ENCODE measurements around the gene GAL3ST2. TPM values are rescaled to one million over a fixed set of nuclear protein-coding genes. Genes with fewer than 3 reads are reported as not detected.

Gene GAL3ST2
- total RNA-seq, 2 experiments from 2014 or later, result 1.1 TPM; not detected in 1

DNA sequence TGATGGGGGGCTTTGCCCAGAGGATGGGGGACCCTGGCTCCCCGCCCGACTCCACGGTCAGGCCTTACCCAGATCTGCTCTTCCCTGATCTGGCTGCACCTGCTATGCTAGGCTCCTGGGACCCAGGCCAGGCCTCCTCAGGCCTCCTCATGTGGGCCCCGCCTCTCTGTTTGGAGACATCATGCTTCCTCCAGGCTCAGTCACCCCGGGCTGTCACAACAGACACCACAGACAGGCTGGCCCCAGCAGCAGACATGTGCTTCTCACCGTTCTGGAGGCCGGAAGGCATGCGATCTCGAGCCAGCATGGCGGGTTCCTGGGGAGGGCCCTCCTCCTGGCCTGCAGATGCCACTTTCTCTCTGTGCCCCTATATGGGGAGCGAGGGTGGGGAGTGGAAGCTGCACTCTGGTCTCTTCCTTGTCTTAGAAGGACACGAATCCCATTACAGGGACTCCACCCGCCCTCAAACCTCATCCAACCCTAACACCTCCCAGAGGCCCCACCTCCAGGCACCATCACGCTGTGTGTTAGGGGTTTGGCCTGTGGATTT, 21.5 kb downstream of the GAL3ST2 start:
- Histone ChIP-seq H3K36me3 (ENCODE audit: insufficient read depth, low read length) (no peaks in the 10 kb centered on the region), H3K4me3 (ENCODE audit: low read depth, low read length, poor library complexity, severe bottlenecking) (no peak overlapping the region), H3K4me2 (ENCODE audit: low read length) (no peak overlapping the region), H3K9me3 (ENCODE audit: low read length) (no peaks in the 10 kb centered on the region), H3K79me2 (ENCODE audit: insufficient read depth, low read depth, low read length) (no peaks in the 10 kb centered on the region), H4K20me1 (ENCODE audit: insufficient read depth, low read length) (no peaks in the 10 kb centered on the region), H3K4me1 (ENCODE audit: insufficient read depth, low read length, poor library complexity, severe bottlenecking) (no peaks in the 10 kb centered on the region), H3K9me2 (ENCODE audit: insufficient read depth, low read length) (no peaks in the 10 kb centered on the region), H2AFZ (ENCODE audit: low read length) (no peak overlapping the region), H3K27ac (ENCODE audit: low read depth, low read length, poor library complexity, severe bottlenecking) (no peak overlapping the region)
- no TSS peak for BruUV-seq (replicated peaks)
- intact Hi-C loops (cut with micrococcal nuclease; ENCODE audit: unreplicated experiment), result no loop called here
- ChIA-PET CTCF (ENCODE audit: unreplicated experiment) (no interaction called here), POLR2A (interaction anchor here (0.7 kb wide), 1 partner anchor 57 kb away, joined by 3 read pairs; no protein-coding TSS in a partner anchor)
- TF ChIP-seq EZH2phosphoT487 (IDR thresholded peaks at IDR 0.05; ENCODE audit: borderline replicate concordance, low read depth, low read length), result no peak
- TF ChIP-seq, protein P1, sequence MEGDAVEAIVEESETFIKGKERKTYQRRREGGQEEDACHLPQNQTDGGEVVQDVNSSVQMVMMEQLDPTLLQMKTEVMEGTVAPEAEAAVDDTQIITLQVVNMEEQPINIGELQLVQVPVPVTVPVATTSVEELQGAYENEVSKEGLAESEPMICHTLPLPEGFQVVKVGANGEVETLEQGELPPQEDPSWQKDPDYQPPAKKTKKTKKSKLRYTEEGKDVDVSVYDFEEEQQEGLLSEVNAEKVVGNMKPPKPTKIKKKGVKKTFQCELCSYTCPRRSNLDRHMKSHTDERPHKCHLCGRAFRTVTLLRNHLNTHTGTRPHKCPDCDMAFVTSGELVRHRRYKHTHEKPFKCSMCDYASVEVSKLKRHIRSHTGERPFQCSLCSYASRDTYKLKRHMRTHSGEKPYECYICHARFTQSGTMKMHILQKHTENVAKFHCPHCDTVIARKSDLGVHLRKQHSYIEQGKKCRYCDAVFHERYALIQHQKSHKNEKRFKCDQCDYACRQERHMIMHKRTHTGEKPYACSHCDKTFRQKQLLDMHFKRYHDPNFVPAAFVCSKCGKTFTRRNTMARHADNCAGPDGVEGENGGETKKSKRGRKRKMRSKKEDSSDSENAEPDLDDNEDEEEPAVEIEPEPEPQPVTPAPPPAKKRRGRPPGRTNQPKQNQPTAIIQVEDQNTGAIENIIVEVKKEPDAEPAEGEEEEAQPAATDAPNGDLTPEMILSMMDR (conservative IDR thresholded peaks at IDR 0.05; ENCODE audit: low read length), result no peak
- no peak for DNase-seq (ENCODE audit: low spot score)

DNA sequence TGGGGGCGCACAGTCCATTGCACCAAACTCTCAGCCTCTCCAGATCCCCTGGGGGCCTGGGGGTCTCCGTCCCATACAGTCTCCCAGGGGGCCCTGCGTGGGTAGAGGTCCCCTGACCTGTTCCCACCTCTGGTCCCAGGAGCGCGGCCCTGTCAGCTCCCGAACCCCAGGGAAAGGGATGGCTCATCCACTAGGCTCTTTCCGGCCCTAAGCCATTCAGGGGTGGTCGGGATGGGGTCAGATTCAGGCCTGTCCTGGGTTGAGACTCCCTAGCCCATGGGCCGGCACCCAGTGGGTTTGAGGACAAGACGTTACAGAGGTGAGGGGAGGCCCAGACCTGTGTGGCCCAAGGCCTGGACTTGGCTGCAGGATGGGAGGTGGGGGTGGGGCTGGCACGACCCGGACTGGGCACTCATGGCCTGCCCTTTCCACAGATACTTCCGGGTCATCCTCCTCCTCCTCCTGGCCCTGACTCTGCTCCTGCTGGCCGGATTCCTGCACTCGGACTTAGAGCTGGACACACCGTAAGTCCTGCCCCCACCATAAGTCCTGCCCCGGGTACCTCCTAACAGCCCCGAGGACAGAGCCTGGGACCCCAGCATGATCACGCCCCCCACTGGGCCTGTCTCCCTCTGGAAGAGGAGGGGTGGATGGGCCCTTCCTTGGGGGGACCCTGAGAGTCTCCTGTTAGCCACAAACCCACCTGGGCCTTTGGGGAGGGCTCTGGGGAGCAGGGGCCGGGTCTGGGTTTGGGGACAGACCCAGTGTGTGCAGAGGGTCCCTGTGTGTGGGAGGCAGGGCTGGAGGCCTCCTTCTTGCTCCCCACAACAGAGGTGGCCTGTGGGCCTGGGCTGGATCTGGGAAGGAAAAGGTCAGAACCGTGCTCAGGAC, 22.3 kb downstream of the GAL3ST2 start:
- Histone ChIP-seq H3K27ac (ENCODE audit: low read depth, low read length, poor library complexity, severe bottlenecking) (no peak overlapping the region), H2AFZ (ENCODE audit: low read length) (no peak overlapping the region), H3K36me3 (ENCODE audit: insufficient read depth, low read length) (no peaks in the 10 kb centered on the region), H3K4me3 (ENCODE audit: low read depth, low read length, poor library complexity, severe bottlenecking) (no peak overlapping the region), H3K9me2 (ENCODE audit: insufficient read depth, low read length) (no peaks in the 10 kb centered on the region), H3K4me1 (ENCODE audit: insufficient read depth, low read length, poor library complexity, severe bottlenecking) (no peaks in the 10 kb centered on the region), H3K9me3 (ENCODE audit: low read length) (no peaks in the 10 kb centered on the region), H3K4me2 (ENCODE audit: low read length) (no peak overlapping the region), H3K79me2 (ENCODE audit: insufficient read depth, low read depth, low read length) (no peaks in the 10 kb centered on the region), H4K20me1 (ENCODE audit: insufficient read depth, low read length) (no peaks in the 10 kb centered on the region)
- DNase-seq (ENCODE audit: low spot score), result no peak
- POLR2A ChIA-PET, result interaction anchor here (0.7 kb wide), 1 partner anchor 56 kb away, joined by 3 read pairs; no protein-coding TSS in a partner anchor
- BruUV-seq (replicated peaks), result no TSS peak
- TF ChIP-seq, protein P1 (conservative IDR thresholded peaks at IDR 0.05; ENCODE audit: low read length), result no peak
- TF ChIP-seq EZH2phosphoT487 (IDR thresholded peaks at IDR 0.05; ENCODE audit: borderline replicate concordance, low read depth, low read length), result no peak
- intact Hi-C loops (cut with micrococcal nuclease; ENCODE audit: unreplicated experiment), result no loop called here
- CTCF ChIA-PET (ENCODE audit: unreplicated experiment), result no interaction called here
